GM10847 (cell line): ENCODE data around the gene GPR17.

ENCODE experiments used
- POLR2A ChIP-seq: IDR thresholded peaks from 2 replicates; pipeline ENCODE4 v1.6.1; 2011; ENCODE audit not compliant: insufficient read length; ENCODE audit errors: extremely low read depth

GPR17 gene

DNA sequence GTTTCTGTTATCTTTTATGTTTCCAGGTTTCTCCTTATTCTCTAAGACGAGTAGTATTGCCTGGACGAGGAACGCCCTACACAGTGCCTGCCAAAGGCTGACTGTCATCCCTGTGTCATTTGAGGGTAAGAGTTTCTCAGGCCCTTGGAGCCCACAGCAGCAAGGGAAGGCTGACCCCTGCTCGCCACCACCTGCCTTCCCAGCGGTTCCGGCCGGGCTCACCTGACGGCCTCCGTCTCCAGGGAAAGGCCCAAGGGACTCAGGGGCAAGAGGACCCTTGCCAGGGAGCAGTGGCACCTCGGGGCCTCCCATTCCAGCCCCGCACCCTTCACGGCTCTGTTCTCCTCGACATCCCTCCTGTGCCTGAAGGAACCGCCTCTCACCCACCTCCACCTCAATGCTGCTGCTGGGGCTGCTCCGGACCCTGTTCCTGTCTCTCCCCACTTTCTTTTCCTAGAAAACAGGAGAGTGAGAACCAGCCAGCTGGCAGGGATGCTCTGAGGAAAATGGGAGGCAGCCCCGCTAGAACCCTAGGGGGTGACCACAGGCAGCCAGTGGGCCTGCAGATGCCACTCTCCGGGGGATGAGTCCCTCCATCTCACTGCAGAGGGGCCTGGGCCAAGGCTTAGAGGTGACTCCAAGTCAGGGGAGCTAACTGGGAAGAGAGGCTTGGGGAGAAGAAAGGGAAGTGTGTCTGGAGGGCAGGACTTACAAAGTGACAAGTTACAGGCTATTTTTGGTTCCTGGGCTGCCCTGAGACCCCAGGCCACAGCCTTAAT, 27.5 kb downstream of the GPR17 start:
- no peak for TF ChIP-seq POLR2A

- TF ChIP-seq POLR2A: no peak
These were observed 28.6 kb downstream of the GPR17 start for GRCh38 chr2:127674241-127675209.

GRCh38 chr2:127675331-127676261, 29.6 kb downstream of the GPR17 start, which contains the start of gene LIMS2:
Gene LIMS2, minus strand, starts transcription at chr2:127675530. Its CDS starts 506 bp downstream, at chr2:127675024.
- no peak for TF ChIP-seq POLR2A

DNA sequence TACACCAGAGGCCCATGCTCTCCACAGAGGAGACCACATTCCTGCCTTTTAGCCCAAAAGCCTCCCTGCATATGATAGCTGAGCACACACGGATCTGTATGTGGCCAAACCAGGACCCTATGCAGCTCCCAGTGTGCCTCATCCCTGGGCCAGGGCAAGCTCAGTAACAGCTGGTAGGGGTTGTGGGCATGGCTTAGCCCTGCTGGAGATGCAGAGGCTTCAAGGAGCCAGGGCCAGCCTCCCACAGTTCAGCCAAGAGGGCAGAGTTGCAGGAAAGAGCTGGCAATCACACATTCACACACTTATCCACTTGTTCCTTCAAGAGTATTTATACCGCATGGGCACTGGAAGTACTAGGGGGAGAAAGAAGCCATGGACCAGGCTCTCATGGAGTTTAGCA, 31.0 kb downstream of the GPR17 start:
- TF ChIP-seq POLR2A: no peak

- no peak for TF ChIP-seq POLR2A
These were observed 32.6 kb downstream of the GPR17 start for GRCh38 chr2:127678531-127678930.

- no peak for TF ChIP-seq POLR2A
These were observed 33.0 kb downstream of the GPR17 start for GRCh38 chr2:127678991-127679390.

- TF ChIP-seq POLR2A: no peak
These were observed 33.9 kb downstream of the GPR17 start for GRCh38 chr2:127679680-127680361.

GRCh38 chr2:127680706-127681287, 34.8 kb downstream of the GPR17 start:
- TF ChIP-seq POLR2A: no peak

DNA sequence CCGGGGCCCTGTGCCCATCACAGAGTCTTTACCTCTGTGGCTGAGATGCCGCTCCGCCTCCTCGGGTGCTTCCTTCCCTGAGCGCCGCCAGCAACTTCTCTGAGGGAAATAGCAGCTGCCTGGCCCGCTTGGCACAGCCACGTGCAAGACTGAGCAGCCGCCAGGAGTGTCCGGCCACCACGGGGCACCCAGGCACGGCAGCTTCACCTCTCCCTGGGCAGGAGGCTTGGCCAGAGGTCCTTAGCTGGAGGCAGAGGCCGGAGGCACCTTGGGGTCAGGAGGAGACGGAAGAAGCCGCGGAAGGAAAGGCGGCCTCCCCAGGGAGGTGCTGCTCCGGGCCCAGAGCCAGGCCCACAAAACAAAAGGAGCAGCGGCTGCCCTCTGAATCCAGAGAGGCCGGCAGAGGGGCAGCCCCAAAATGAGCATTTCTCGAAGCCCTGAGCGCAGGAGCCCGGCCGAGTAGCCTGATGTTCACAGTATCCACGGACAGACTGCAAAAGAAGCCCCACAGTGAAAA, 35.4 kb downstream of the GPR17 start:
- TF ChIP-seq POLR2A: no peak

DNA sequence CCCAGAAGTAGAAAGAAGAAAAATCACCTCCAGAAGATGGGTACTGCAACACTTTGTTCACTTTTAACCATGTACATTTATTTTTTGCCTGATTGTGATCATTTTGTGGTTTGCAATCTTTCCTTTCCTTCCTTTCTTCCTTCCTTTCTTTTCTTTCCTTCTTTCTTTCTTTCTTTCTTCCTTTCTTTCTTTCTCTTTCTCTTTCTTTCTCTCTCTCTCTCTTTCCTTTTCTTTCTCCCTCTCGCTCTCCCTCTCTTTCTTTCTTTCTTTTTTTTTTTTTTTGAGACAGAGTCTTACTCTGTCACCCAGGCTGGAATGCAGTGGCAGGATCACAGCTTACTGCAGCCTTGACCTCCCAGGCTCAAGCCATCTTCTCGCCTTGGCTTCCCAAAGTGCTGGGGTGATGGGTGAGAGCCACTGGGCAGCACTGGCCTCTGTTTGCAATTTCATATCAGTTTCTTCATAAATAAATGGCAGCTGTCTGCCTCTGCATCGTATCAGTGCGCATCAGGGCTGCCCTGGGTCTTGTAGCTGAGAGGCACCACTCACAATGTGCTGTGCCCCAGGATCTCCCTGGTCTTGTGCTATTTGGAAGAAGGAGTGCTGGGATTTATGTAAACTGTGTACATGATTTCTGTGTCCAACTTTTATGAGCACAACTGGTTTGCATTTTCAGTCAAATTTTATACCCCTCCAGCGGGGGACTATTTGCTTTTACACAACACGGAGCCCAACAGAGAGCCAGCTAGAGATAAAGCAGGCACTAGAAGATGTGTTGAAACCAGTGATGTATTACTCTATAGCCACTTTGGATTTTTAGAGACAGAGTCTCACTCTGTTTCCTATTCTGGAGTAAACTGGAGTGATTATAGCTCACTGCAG, 36.3 kb downstream of the GPR17 start:
- TF ChIP-seq POLR2A: no peak

- TF ChIP-seq POLR2A: no peak
These were observed 37.1 kb downstream of the GPR17 start for GRCh38 chr2:127683056-127683455.

DNA sequence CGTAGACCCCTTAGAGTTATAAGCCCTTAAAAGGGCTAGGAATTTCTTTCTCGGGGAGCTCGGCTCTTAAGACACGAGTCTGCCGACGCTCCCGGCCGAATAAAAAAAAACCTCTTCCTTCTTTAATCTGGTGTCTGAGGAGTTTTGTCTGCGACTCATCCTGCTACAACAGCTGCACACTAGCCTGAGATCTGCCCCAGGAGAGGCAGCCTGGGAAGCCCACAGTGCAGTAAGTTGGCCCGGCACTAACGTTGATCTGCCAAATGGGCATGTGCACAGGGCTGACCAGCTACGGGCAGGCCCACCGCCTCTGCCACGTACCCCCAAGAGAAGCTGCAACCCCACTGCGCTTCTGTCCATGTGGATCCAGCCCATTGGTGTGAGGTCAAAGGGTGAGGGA, 37.8 kb downstream of the GPR17 start:
- TF ChIP-seq POLR2A: no peak
